SK-N-SH (cell line): Measurements from ENCODE around the gene MRPL23. TPM values are rescaled to one million over a fixed set of nuclear protein-coding genes. Genes with fewer than 3 reads are reported as not detected.

ENCODE experiments used
- CTCF ChIA-PET: fragments of 300-600, 350-600 bp; formaldehyde crosslinking; extraction: SDS; loops from one replicate; lab custom pipeline; 2021; lab: Yijun Ruan, JAX
- POLR2A ChIA-PET: fragments of 350-600 bp; sonication (Branson Sonifier 250); formaldehyde crosslinking; extraction: SDS; loops from one replicate; lab custom pipeline; 2020; ENCODE audit warnings: antibody characterized with exemption, inconsistent platforms; lab: Yijun Ruan, JAX
- DNase-seq: peaks from one replicate; pipeline ENCODE4 v3.0.0; 2012
- H2AFZ ChIP-seq: fragments of 200-600 bp; sonication (generic); 2 replicates; pipeline ENCODE4 v1.8.1; 2016; ENCODE audit warnings: antibody characterized with exemption, mild to moderate bottlenecking, low read depth
- H3F3A ChIP-seq: fragments of 200-600 bp; sonication (generic); replicated peaks from 2 replicates; pipeline ENCODE3; 2016; ENCODE audit warnings: antibody characterized with exemption, mild to moderate bottlenecking; ENCODE audit not compliant: insufficient read depth
- H3K27ac ChIP-seq, 2 experiments: fragments of 200-500 bp in 1 of 2; fragments of 200-600 bp in 1 of 2; sonication (Bioruptor generic) in 1 of 2; sonication (generic), shearing (Covaris generic) in 1 of 2; 2 replicates each; pipeline versions ENCODE4 v1.5.1 to v1.6.1; 2014 to 2016; ENCODE audit warnings: low read depth in 2 of 2, inconsistent platforms in 1 of 2, low read length in 1 of 2, mild to moderate bottlenecking in 1 of 2, mixed read lengths in 1 of 2
- H3K27me3 ChIP-seq: fragments of 200-600 bp; sonication (generic), shearing (Covaris generic); 2 replicates; pipeline ENCODE4 v1.6.1; 2016; ENCODE audit warnings: mixed run types; ENCODE audit not compliant: insufficient read depth
- H3K36me3 ChIP-seq, 2 experiments: fragments of 200-500 bp in 1 of 2; fragments of 200-600 bp in 1 of 2; sonication (Bioruptor generic) in 1 of 2; sonication (generic) in 1 of 2; replicated peaks in 1 of 2; 2 replicates each; pipeline versions ENCODE3 to v1.5.1; 2014 to 2016; ENCODE audit warnings: low read length in 1 of 2, mild to moderate bottlenecking in 1 of 2; ENCODE audit not compliant: insufficient read depth in 2 of 2, control insufficient read depth in 1 of 2
- H3K4me1 ChIP-seq, 2 experiments: fragments of 200-500 bp in 1 of 2; fragments of 200-600 bp in 1 of 2; sonication (Bioruptor generic) in 1 of 2; sonication (generic), shearing (Covaris generic) in 1 of 2; 2 replicates each; pipeline versions ENCODE4 v1.5.1 to v1.6.1; 2014 to 2016; ENCODE audit warnings: low read depth in 1 of 2, low read length in 1 of 2, mixed run types in 1 of 2; ENCODE audit not compliant: insufficient read depth in 2 of 2, control insufficient read depth in 1 of 2
- H3K4me2 ChIP-seq: fragments of 200-600 bp; sonication (generic), shearing (Covaris generic); 2 replicates; pipeline ENCODE4 v1.6.1; 2017; ENCODE audit warnings: mixed run types
- H3K4me3 ChIP-seq, 2 experiments: fragments of 200-500 bp in 1 of 2; fragments of 200-600 bp in 1 of 2; sonication (Bioruptor generic) in 1 of 2; sonication (generic), shearing (Covaris generic) in 1 of 2; 2 replicates each; pipeline versions ENCODE4 v1.5.1 to v1.8.1; 2014 to 2016; ENCODE audit warnings: low read depth in 2 of 2, inconsistent platforms in 1 of 2, low read length in 1 of 2, mild to moderate bottlenecking in 1 of 2, mixed read lengths in 1 of 2, moderate library complexity in 1 of 2
- H3K79me2 ChIP-seq: fragments of 200-600 bp; sonication (generic); 2 replicates; pipeline ENCODE4 v1.8.1; 2017; ENCODE audit warnings: mild to moderate bottlenecking; ENCODE audit not compliant: insufficient read depth
- H3K9ac ChIP-seq: fragments of 200-600 bp; sonication (generic); 2 replicates; pipeline ENCODE4 v1.6.1; 2017; ENCODE audit warnings: mixed run types
- H3K9me2 ChIP-seq: fragments of 200-600 bp; sonication (generic); 2 replicates; pipeline ENCODE4 v1.6.1; 2017; ENCODE audit warnings: mixed run types
- H3K9me3 ChIP-seq: fragments of 200-600 bp; sonication (generic); 2 replicates; pipeline ENCODE4 v1.6.1; 2017; ENCODE audit warnings: mixed run types, mild to moderate bottlenecking, moderate library complexity
- H4K20me1 ChIP-seq: fragments of 200-600 bp; sonication (generic); 2 replicates; pipeline ENCODE4 v1.6.1; 2017; ENCODE audit warnings: mild to moderate bottlenecking, mixed run types; ENCODE audit not compliant: insufficient read depth
- CTCF ChIP-seq: fragments of 200-600 bp; sonication (generic); IDR thresholded peaks from 2 replicates; pipeline ENCODE4 v1.6.1; 2017; ENCODE audit warnings: antibody characterized with exemption, mild to moderate bottlenecking, moderate library complexity
- EZH2phosphoT487 ChIP-seq: fragments of 200-600 bp; sonication (generic); IDR thresholded peaks from 2 replicates; pipeline ENCODE4 v1.6.1; 2017; ENCODE audit warnings: low read depth, mixed run types, mild to moderate bottlenecking, antibody characterized with exemption, moderate library complexity, borderline replicate concordance
- GABPA ChIP-seq: IDR thresholded peaks from 2 replicates; pipeline ENCODE4 v1.4.0; 2012; ENCODE audit warnings: low read depth, mild to moderate bottlenecking
- MEF2A ChIP-seq: IDR thresholded peaks from 2 replicates; pipeline ENCODE4 v1.4.0; 2012; ENCODE audit warnings: low read depth, borderline replicate concordance
- NRF1 ChIP-seq: IDR thresholded peaks from 2 replicates; pipeline ENCODE4 v1.6.1; 2012; ENCODE audit warnings: low read depth, mild to moderate bottlenecking, low read length
- POLR2AphosphoS5 ChIP-seq: IDR thresholded peaks from 2 replicates; pipeline ENCODE4 v1.6.1; 2012; ENCODE audit warnings: low read depth, low read length
- RAD21 ChIP-seq: IDR thresholded peaks from 2 replicates; pipeline ENCODE4 v1.6.1; 2012; ENCODE audit warnings: mild to moderate bottlenecking, low read length
- RCOR1 ChIP-seq: fragments of 150-350 bp; IDR thresholded peaks from 2 replicates; pipeline ENCODE4 v1.6.1; 2017; ENCODE audit warnings: antibody characterized with exemption, low read length
- REST ChIP-seq: IDR thresholded peaks from 2 replicates; pipeline ENCODE4 v1.6.1; 2012; ENCODE audit warnings: mild to moderate bottlenecking, low read depth, low read length, moderate library complexity
- RFX5 ChIP-seq: IDR thresholded peaks from 2 replicates; pipeline ENCODE4 v1.6.1; 2012; ENCODE audit warnings: mild to moderate bottlenecking, improper control_type of control experiment, low read length
- RXRA ChIP-seq: IDR thresholded peaks from 2 replicates; pipeline ENCODE4 v1.4.0; 2012; ENCODE audit warnings: low read depth, mild to moderate bottlenecking, borderline replicate concordance
- SMC3 ChIP-seq: IDR thresholded peaks from 2 replicates; pipeline ENCODE4 v1.6.1; 2012; ENCODE audit warnings: low read depth, low read length, improper control_type of control experiment
- TAF1 ChIP-seq: IDR thresholded peaks from 2 replicates; pipeline ENCODE4 v1.6.1; 2012; ENCODE audit warnings: low read depth, mild to moderate bottlenecking, low read length, moderate library complexity, borderline replicate concordance
- USF2 ChIP-seq: fragments of 150-350 bp; IDR thresholded peaks from 2 replicates; pipeline ENCODE4 v1.6.1; 2017; ENCODE audit warnings: antibody characterized with exemption, low read length, low read depth, borderline replicate concordance
- YY1 ChIP-seq: IDR thresholded peaks from 2 replicates; pipeline ENCODE4 v1.4.0; 2012; ENCODE audit warnings: low read depth, mild to moderate bottlenecking
- WGBS: methylation state at CpG from one replicate; pipeline ENCODE4 v1.1.6; 2017; ENCODE audit warnings: low lambda C conversion rate; 5-methylcytosine and 5-hydroxymethylcytosine counted together
- polyA plus RNA-seq, 3 experiments: library from polyadenylated mRNA; depleted of rRNA; stranded (reverse); fragments of >200 nt; gene quantifications; 2 replicates each; pipeline ENCODE4 v1.2.3, GENCODE V29; 2012
- TF ChIP-seq, protein P1 (sequence below): IDR thresholded peaks from 2 replicates; pipeline ENCODE4 v1.4.0; 2012; ENCODE audit warnings: low read depth
- TF ChIP-seq, protein P2 (sequence below): IDR thresholded peaks from 2 replicates; pipeline ENCODE4; 2012
- TF ChIP-seq, protein P3 (sequence below): fragments of 150-350 bp; IDR thresholded peaks from 2 replicates; pipeline ENCODE4 v1.6.1; 2016; ENCODE audit warnings: mild to moderate bottlenecking, low read depth, low read length

The MRPL23 gene
- polyA plus RNA-seq, 1 of the 3 experiments (the other 2 are of a cell fraction) = 264 TPM

DNA sequence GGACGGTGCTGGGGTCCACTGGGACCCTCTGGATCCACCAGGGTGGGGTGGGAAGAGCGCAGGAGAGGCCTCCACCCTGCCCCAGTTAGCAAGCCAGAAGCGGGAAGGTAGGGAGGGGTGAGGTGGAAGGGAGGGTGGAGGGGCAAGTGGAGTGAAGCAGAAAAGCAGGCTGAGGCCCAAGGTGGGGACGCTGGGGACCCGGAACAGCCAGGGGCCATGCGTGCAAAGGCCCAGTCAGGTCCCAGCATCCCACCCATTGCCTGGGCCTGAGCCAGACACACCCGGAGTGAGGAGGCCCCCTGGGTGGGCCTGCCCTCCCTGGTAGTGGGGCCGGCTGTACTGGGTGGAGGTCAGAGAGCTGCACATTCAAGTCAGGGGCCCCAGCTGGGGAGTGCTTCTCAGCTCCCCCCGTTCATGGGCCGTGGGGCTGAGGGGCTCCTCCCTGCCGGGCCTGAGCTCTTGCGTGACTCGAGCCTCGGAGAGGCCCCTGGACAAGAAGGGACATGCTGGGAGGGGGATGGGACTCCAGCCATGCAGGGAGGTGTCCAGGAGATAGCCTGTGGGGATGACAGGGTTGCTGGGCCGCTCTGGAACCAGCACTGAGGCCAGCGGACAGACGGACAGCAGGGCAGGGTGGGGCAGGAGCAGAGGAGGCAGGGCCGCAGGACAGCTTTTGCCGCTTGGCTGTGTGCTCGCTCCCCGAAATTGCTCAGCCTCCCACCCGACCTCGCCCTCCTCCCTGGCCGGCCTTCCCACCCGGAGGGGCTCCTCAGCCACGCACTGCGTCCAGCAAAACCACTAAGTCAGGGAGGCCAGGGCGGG lies 19.9 kb upstream of the MRPL23 start:
- no peak overlapping the region for H3K9ac ChIP-seq
- H3K4me2 ChIP-seq = no peak overlapping the region
- CTCF ChIA-PET = no interaction called here
- H3K36me3 ChIP-seq = no peaks in the 10 kb centered on the region
- TF ChIP-seq EZH2phosphoT487 (no peak), GABPA (no peak), NRF1 (no peak), SMC3 (no peak), RCOR1 (no peak), USF2 (no peak), CTCF (no peak), MEF2A (no peak), REST (no peak), RAD21 (no peak), TAF1 (no peak), YY1 (no peak), RFX5 (no peak), POLR2AphosphoS5 (no peak), RXRA (no peak)
- TF ChIP-seq, protein P1, sequence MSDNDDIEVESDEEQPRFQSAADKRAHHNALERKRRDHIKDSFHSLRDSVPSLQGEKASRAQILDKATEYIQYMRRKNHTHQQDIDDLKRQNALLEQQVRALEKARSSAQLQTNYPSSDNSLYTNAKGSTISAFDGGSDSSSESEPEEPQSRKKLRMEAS = no peak
- TF ChIP-seq, protein P2, sequence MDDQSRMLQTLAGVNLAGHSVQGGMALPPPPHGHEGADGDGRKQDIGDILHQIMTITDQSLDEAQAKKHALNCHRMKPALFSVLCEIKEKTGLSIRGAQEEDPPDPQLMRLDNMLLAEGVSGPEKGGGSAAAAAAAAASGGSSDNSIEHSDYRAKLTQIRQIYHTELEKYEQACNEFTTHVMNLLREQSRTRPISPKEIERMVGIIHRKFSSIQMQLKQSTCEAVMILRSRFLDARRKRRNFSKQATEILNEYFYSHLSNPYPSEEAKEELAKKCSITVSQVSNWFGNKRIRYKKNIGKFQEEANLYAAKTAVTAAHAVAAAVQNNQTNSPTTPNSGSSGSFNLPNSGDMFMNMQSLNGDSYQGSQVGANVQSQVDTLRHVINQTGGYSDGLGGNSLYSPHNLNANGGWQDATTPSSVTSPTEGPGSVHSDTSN = no peak
- TF ChIP-seq, protein P3, sequence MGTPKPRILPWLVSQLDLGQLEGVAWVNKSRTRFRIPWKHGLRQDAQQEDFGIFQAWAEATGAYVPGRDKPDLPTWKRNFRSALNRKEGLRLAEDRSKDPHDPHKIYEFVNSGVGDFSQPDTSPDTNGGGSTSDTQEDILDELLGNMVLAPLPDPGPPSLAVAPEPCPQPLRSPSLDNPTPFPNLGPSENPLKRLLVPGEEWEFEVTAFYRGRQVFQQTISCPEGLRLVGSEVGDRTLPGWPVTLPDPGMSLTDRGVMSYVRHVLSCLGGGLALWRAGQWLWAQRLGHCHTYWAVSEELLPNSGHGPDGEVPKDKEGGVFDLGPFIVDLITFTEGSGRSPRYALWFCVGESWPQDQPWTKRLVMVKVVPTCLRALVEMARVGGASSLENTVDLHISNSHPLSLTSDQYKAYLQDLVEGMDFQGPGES = no peak
- H3K9me3 ChIP-seq = no peaks in the 10 kb centered on the region
- no peak overlapping the region for H2AFZ ChIP-seq
- no peak overlapping the region for H3K27ac ChIP-seq
- H3F3A ChIP-seq = no peaks in the 10 kb centered on the region
- H3K4me3 ChIP-seq = no peak overlapping the region
- POLR2A ChIA-PET = no interaction called here
- peaks cover 0 to 9% of the 10 kb centered on the region in 2 experiments; a peak in 1 of 4 replicates for H3K4me1 ChIP-seq
- H3K79me2 ChIP-seq = no peaks in the 10 kb centered on the region
- H3K9me2 ChIP-seq = no peaks in the 10 kb centered on the region
- WGBS = 56% methylated on average over 15 of the region's 28 CpGs
- no peaks in the 10 kb centered on the region for H3K27me3 ChIP-seq
- peak; percentile 42 for DNase-seq
- H4K20me1 ChIP-seq = no peaks in the 10 kb centered on the region
